GM12864 (cell line): Measurements from ENCODE around the gene ARV1.
A peak's percentile ranks its signal among the peaks of the same experiment; 100 is the strongest.

ENCODE experiments used
- DNase-seq: peaks from one replicate; pipeline ENCODE4 v3.0.0-alpha.2; 2011; ENCODE audit warnings: low read depth
- H3K4me3 ChIP-seq: 2 replicates; pipeline ENCODE4 v1.5.1; 2011; ENCODE audit warnings: mild to moderate bottlenecking, low read depth, low read length, control low read depth
- TF ChIP-seq, protein P1 (sequence below): IDR thresholded peaks from 2 replicates; pipeline ENCODE4 v1.5.1; 2011; ENCODE audit warnings: low read depth, mild to moderate bottlenecking, moderate library complexity, low read length, control low read depth, inconsistent platforms; ENCODE audit errors: missing control alignments

ARV1 gene

DNA sequence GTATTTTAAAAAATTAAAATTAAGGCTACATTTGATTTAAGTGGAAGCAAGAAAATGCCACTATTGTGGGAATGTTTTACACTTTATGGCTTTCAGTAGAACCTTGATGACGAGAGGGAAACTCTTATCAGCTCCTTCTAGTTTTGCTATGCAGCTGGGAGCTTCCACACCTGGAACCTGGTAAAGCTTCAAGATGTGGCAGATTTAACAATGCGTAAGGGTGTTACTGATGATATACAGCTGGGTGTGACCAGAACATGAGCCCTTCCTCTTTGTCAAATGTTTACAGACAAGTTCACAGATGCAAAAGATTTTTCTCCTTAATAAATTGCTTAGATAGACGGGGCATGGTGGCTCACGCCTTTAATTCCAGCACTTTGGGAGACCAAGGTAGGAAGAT lies 20.5 kb upstream of the ARV1 start:
- H3K4me3 ChIP-seq, result no peak overlapping the region
- TF ChIP-seq, protein P1, sequence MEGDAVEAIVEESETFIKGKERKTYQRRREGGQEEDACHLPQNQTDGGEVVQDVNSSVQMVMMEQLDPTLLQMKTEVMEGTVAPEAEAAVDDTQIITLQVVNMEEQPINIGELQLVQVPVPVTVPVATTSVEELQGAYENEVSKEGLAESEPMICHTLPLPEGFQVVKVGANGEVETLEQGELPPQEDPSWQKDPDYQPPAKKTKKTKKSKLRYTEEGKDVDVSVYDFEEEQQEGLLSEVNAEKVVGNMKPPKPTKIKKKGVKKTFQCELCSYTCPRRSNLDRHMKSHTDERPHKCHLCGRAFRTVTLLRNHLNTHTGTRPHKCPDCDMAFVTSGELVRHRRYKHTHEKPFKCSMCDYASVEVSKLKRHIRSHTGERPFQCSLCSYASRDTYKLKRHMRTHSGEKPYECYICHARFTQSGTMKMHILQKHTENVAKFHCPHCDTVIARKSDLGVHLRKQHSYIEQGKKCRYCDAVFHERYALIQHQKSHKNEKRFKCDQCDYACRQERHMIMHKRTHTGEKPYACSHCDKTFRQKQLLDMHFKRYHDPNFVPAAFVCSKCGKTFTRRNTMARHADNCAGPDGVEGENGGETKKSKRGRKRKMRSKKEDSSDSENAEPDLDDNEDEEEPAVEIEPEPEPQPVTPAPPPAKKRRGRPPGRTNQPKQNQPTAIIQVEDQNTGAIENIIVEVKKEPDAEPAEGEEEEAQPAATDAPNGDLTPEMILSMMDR, result no peak

DNA sequence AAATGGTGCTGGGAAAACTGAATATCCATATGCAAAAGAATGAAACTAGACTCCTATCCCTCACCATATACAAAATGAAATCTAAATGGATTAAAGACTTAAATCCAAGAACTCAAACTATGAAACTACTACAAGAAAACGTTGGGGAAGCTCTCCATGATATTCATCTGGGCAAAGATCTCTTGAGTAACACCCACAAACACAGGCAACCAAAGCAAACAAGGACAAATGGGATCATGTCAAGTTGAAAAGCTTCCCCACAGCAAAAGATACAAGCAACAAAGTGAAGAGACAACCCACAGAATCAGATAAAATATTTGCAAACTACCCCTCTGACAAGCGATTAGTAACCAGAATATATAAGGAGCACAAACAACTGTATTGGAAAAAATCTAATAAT lies 14.0 kb upstream of the ARV1 start:
- no peak overlapping the region for H3K4me3 ChIP-seq
- DNase-seq, result no peak
- TF ChIP-seq, protein P1, result no peak

More for the DNA sequence above, 20.5 kb upstream of the ARV1 start:
- DNase-seq, result no peak

DNA sequence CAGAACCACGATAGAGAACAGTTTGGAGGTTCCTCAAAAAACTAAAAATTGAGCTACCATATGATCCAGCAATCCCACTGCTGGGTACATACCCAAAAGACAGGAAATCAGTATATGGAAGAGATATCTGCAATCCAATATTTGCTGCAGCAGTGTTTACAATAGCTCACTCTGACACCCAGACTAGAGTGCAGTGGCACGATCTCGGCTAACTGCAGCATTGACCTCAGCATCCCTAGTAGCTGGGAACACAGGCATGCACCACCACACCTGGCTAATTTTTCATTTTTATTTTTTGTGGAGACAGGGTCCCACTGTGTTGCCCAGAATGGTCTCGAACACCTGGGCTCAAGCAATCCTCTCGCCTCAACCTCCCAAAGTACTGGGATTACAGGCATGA lies 13.4 kb upstream of the ARV1 start:
- no peak overlapping the region for H3K4me3 ChIP-seq
- TF ChIP-seq, protein P1, result no peak
- DNase-seq, result no peak

DNA sequence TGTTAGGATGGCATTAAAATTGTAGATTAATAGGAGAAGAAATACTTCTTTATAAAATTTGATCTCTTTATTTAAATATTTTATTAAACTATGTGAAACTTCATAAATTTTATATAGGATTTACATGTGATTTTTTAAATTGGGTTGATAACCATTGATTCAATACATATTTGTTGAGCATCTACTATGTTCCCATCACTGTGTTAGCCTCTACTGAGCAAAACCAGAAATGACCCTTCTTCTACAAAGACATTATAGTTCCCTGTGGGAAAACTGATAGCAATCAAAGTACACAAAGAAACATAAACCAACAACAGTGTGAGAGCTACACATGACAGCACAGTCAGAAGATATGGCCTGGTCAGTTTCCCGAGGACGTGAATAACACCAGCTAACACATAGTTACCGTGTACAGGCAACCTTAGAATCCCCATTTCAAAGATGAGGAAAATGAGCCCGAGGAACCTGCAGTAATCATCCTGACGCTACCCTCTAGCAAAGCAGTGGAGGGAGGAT lies 12.5 kb upstream of the ARV1 start:
- H3K4me3 ChIP-seq, result no peak overlapping the region
- TF ChIP-seq, protein P1, result no peak
- no peak for DNase-seq

DNA sequence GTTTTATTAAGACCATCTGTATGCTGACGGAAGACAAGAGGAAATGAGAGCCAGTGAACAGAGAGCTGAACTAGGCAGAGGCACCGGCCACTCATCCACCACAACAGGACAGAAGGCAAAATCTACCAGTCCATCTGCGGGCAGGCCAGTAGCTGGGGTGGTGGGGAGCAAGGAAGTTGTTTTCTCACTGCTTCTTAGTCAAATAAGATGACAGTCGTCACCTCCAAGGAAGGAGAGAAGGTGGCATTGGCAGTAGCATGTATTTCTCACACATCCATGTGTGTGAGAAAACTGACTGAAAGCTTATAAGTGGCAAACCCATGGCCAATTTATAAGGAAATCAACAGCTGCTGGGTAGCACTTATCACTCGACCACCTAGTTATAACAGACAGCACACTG lies 8.5 kb upstream of the ARV1 start:
- DNase-seq, result no peak
- TF ChIP-seq, protein P1, result no peak

DNA sequence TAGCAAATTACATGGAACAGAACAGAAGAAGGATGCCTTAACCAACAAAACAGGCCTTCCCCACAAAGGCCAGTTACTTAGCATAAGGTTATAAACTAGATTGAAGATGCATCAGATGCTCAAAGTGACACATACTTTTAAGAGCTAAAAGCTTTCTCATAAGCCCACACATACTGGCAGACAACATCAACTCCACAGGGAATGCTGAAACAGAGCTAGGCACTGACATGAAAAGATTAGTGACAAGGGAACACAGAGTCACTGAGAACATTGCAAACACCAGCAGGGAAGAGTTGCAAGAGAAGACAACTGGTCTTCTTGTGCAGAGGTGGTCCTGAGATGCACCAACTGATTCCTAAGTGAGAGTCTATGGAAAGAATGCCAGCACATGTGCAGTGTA lies 7.1 kb upstream of the ARV1 start:
- DNase-seq, result no peak
- TF ChIP-seq, protein P1, result no peak
- no peak overlapping the region for H3K4me3 ChIP-seq

More for the DNA sequence above, 8.5 kb upstream of the ARV1 start:
- H3K4me3 ChIP-seq, result no peak overlapping the region

DNA sequence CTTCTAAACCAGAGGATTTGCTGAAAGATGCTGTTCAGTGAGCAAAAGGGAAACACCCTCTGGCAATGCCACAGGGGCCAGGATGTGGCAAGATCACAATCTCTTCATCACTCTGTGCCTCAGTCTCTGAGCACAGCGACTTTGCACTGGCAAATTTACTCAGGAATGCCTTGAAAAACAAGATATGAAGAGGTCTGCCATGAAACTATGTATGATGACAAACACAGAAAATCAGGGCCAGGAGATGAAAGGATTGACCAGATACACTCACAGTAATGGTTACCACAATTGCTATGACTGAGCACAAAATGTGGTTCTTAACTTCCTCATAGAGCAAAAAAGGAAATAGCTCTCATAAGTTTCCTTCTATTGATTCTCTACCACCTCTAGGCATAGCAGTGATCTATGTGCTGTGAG lies 6.0 kb upstream of the ARV1 start:
- TF ChIP-seq, protein P1, result no peak
- peak; percentile 35 for DNase-seq
- no peak overlapping the region for H3K4me3 ChIP-seq
